ENCODE results near the gene C3orf70.

Gene C3orf70

GRCh38 chr3:185152410-185153170 is at the start of gene C3orf70:
Gene C3orf70 (minus strand): TSS chr3:185153060. CDS start chr3:185152823, 237 bp downstream.
- DNase-seq, result no peak

DNA sequence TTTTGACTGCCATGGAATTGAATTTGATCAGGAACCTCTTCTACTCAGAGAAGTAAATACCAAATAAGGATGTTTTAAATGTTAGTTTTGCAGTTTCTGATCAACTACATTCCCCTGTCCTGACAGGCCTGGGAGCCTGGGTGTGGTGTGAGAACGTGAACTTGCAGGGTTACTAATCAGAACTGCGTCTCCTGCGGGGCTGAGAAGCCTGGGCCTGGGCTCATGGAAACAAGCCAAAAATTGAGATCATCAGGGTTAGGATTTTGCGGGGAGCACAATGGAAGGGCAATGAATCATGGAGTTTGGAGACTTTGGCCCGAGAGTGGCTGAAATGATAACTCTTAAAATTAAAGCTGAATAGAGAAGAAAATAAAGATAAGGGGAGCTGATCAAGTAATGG is 47.8 kb upstream of the C3orf70 start:
- DNase-seq, result no peak

GRCh38 chr3:185199671-185200070 is 46.8 kb upstream of the C3orf70 start:
- no peak for DNase-seq

DNA sequence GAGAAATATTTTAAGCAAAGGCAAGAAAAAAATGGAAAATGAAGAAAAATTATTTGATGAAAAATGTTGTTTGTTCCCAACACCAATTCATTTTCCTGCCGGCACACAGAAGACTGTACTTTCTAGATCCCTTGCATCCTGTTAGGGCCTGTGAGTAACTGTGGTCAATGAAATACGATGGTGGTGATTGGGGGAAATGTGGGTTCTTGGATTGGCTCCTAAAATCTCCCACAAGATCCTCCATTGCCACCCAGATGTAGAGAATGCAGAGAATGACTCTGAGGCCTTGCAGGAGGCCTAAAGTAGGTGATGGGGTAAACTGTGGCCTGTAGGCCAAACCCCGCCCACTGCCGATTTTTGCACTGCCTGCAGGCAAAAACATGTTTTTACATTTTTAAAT is 46.3 kb upstream of the C3orf70 start:
- DNase-seq, result no peak

GRCh38 chr3:185197068-185197467 is 44.2 kb upstream of the C3orf70 start:
- DNase-seq, result no peak

DNA sequence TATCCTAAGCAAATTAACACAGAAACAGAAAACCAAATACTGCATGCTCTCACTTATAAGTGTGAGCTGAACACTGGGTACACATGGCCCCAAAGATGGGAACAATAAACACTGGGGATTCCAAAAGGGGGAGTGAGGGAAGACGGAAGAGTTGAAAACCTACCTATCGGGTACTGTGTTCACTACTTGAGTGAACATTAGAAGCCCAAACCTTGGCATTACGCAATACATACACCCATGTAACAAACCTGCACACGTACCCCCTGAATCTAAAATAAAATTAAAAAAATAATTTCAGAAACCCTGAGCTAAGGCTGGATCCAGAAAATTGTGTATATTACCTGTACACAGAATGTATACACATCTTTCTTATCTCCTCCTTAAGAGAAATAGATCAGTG is 42.8 kb upstream of the C3orf70 start:
- no peak for DNase-seq

- peak; percentile 0 for DNase-seq
Measured at GRCh38 chr3:185188816-185189215, 36.0 kb upstream of the C3orf70 start.

GRCh38 chr3:185187391-185187790 is 34.5 kb upstream of the C3orf70 start:
- no peak for DNase-seq

- DNase-seq, result no peak
Measured at GRCh38 chr3:185176750-185177359, 24.0 kb upstream of the C3orf70 start.

GRCh38 chr3:185175370-185175987 is 22.6 kb upstream of the C3orf70 start:
- no peak for DNase-seq

DNA sequence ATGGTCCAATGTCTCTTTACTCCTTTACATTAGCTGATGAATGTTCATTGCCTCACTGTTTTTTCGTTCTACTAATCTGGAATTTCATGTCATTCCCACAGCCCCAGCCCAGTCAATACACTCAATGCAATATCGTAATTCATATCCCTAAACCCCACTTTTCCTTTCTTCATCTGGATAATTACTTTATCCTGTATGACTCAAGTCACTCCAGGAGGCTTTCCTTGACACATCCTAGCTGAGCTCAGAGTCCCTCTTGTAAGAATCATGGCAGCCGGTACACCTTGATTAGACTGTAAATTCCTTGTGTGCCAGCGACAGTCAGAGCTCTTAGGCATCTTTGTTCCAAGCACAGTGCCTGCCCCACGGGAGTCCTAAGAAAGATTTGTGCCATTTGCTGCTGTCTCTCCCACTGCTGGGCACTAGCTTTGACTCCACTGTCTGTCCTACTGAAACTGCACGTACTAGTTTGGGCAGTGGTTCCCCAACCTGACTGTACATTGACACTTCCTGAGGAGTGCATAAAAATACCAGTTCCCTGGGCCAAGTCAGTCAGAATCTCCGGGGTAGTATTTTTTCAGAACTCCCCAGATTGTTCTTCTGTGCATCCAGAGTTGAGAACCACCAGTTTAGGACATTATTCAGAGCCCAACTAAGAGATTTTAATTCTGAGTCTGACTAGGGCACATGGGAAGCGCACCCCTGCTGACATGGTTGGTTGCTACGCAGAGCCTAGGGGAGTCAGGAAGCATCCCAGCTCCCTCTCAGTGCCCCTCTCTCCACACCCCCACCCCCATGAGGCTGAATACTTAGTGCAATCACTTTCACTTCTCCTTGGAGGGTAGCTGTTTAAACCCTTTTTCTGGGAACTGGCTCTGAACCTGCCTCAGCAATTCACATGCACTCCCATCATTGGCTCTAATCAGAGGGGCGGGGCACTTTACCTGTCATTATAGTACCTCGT is 19.5 kb upstream of the C3orf70 start:
- no peak for DNase-seq

DNA sequence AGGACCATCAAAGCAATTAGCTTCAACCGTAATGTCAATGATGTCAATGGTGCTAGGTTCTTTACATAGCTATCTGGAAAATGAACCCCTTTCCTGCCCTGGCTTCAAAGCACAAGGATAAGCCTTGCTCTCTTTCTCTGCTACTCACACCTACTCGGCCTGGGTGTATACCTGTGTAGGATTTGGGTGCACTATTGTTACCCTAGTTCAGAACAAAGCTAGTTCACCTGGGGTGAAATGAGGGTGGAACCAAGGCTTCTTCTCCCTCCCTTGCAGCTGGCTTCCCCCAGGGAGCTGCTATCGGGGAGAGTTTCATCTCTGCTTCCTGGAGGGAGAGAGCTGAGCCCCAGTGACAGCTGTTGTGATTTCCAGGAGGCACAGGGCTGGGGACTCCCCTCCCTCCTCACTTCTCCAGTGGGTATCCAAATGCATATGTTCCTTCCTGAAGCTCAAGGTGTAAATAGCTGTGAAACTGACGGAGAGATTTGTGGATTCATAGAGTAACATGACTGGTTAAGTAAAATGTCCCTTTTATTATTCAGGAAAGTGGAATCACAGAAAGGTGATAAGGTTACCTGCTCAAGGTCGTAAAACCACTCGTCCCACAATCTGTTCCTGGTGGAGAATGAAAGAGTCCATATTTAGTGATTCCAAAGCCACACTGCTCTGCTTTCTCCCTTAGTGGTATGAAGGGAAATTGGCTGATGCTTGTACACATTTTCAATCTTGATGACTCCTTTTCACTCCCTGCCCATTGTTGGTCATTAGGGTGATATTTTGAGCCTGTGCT is 11.8 kb upstream of the C3orf70 start:
- no peak for DNase-seq

DNA sequence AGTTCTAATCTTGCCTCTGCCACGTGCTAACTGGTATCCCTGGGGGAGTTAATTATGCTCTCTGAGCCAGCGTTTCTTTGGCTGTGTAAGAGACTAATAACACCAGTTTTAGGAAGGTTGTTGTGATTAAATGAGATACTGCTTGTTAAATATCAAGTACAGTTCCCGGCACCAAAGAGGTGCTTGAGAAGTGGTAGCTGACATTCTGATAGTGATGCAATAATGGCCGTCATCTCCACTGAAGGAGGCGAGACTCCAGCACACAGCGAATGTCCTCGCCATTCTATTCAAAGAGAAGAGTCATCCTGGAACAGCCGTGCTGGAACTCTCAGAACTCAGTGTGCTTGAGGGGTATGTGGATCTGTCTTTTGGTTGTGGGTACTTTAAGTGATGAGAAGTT is 9.8 kb upstream of the C3orf70 start:
- no peak for DNase-seq

GRCh38 chr3:185161761-185162160 is 8.9 kb upstream of the C3orf70 start:
- DNase-seq, result no peak

DNA sequence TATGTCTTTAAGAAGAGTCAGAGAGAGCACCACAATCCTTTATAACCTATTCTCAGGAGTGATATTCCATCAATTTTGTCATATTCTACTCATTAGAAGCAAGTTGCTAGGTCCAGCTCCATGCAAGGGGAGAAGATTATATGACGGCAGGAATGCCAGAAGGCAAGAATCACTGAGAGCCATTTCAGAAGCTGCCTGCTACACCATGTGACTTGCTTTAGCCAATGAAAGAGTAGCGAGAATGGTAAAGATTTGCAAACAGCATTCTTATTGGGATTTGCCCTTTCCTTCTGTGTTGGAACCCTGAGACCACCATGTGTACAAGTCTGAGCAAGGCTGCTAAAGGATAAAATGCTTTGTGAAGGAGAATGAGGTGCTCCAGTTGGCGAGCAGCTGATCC is 4.5 kb upstream of the C3orf70 start:
- no peak for DNase-seq

DNA sequence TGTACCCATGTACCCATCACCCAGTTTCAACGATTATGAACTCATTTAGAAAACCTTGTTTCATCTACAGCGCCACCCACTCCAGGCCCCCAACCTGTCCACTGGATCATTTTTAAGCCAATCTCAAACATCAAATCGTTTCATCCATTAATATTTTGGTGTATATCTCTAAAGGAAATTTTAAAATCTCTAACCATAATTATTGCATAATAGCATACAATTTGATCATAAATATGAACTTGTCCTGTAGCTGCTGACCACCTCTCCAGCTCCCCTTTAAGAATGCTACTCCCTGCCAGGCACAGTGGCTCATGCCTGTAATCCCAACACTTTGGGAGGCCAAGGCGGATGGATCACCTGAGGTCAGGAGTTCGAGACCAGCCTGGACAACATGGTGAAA is 2.8 kb upstream of the C3orf70 start:
- DNase-seq, result no peak

- DNase-seq, result no peak
Measured at GRCh38 chr3:185153861-185154629, 1.2 kb upstream of the C3orf70 start.

DNA sequence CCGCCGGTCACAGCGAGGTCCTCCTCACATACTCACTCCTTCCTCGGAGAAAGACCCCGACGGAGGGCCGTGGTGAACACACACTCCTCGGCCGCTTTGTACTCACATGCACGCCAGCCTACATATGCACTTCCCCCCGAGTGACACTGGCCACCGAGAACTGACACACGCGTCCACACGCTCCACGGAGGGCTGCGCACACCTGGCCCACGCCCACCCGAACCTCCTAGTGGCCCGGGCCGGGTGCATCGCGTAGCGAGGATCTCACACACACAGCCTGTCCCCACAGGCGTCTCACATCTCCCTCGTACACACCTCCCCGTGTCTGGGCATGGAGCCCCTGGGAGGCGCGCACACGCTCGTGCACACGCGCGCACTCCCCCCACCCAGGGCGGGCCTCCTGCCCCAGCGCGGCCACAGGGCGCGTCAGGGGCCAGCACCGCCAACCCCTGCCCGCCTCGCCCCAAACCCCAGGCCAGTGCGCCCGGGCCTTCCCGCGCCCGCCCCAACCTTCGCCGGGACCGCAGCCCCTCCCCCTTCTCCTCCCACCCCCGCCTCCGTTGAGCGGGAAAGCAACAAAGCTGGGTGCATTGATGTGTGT is 411 bp upstream of the C3orf70 start:
- DNase-seq, result no peak

- DNase-seq, result no peak
Measured at GRCh38 chr3:185151964-185152409, 873 bp downstream of the C3orf70 start.

GRCh38 chr3:185151101-185151963 is 1.5 kb downstream of the C3orf70 start:
- DNase-seq, result no peak
